ENCODE data around the gene PSD2. TPM values are rescaled to one million over a fixed set of nuclear protein-coding genes. Genes with fewer than 3 reads are reported as not detected.

The PSD2 gene
- total RNA-seq, 1 donor from 2014 or later, result 0.25 TPM

DNA sequence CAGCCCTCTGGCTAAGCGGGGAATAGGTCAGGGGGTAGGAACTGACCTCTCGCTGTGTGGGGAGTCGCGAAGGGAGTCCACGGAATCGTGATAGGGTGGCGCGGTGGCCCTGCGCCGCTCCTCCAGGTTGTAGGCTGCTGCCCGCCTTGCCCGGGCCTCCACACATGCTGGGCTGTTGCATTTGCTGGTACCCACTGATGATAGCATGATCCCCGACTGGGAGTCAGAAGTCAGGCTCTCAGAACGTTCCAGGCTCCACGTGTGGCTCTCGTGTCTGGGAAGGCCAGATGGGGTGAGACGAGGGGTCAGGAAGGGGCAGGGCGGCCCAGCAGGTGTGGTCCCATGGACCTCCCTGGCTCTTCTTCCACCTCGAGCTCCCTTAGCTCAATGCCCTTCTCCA is 56.0 kb downstream of the PSD2 start:
- no peaks in the 10 kb centered on the region for H3K9me3 ChIP-seq (ENCODE audit: insufficient read depth, low read depth, low read length)
- no peak overlapping the region for H3K27ac Mint-ChIP-seq (ENCODE audit: unreplicated experiment)
- H3K4me1 Mint-ChIP-seq (ENCODE audit: low read depth, unreplicated experiment), result no peaks in the 10 kb centered on the region
- no peak for DNase-seq (ENCODE audit: low read depth)
- H3K27me3 Mint-ChIP-seq (ENCODE audit: low read depth, unreplicated experiment), result peaks cover 55% of the 10 kb centered on the region
- no peak overlapping the region for H2AFZ ChIP-seq (ENCODE audit: low read depth, low read length)
- no peak for FAIRE-seq
- no peaks in the 10 kb centered on the region for H3K79me2 ChIP-seq (ENCODE audit: insufficient read depth, low read length)
- no peak overlapping the region for H3K27ac ChIP-seq (ENCODE audit: low read depth, low read length)
- peaks cover 3% of the 10 kb centered on the region for H3K36me3 Mint-ChIP-seq (ENCODE audit: low read depth, unreplicated experiment)
- no peaks in the 10 kb centered on the region for H4K20me1 ChIP-seq (ENCODE audit: insufficient read depth, low read length)
- H3K9me3 Mint-ChIP-seq (ENCODE audit: unreplicated experiment), result no peaks in the 10 kb centered on the region
- TF ChIP-seq CTCF (IDR thresholded peaks at IDR 0.05; ENCODE audit: insufficient read depth, low read depth, low read length), result no peak
- no peak for TF ChIP-seq EZH2 (IDR thresholded peaks at IDR 0.05; ENCODE audit: insufficient read depth, low read length)
- H3K4me3 Mint-ChIP-seq (ENCODE audit: unreplicated experiment), result no peak overlapping the region
- no peak overlapping the region for H3K9ac ChIP-seq (ENCODE audit: low read length)
- no peak overlapping the region for H3K4me3 ChIP-seq (ENCODE audit: insufficient read depth, low read depth, low read length)
- H3K36me3 ChIP-seq (ENCODE audit: insufficient read depth, low read length), result no peaks in the 10 kb centered on the region
- peaks cover 4% of the 10 kb centered on the region for H3K27me3 ChIP-seq (ENCODE audit: insufficient read depth, low read length)
- H3K4me2 ChIP-seq (ENCODE audit: low read length), result no peak overlapping the region
- no peaks in the 10 kb centered on the region for H3K4me1 ChIP-seq (ENCODE audit: insufficient read depth, low read length)

GRCh38 chr5:139852696-139853095 is 57.1 kb downstream of the PSD2 start:
- H3K36me3 Mint-ChIP-seq (ENCODE audit: low read depth, unreplicated experiment), result peaks cover 3% of the 10 kb centered on the region
- H3K27me3 ChIP-seq (ENCODE audit: insufficient read depth, low read length), result peaks cover 2% of the 10 kb centered on the region
- no peak overlapping the region for H3K4me3 ChIP-seq (ENCODE audit: insufficient read depth, low read depth, low read length)
- no peak overlapping the region for H2AFZ ChIP-seq (ENCODE audit: low read depth, low read length)
- H3K27me3 Mint-ChIP-seq (ENCODE audit: low read depth, unreplicated experiment), result peaks cover 47% of the 10 kb centered on the region
- no peak overlapping the region for H3K27ac ChIP-seq (ENCODE audit: low read depth, low read length)
- no peak for FAIRE-seq
- H3K9me3 Mint-ChIP-seq (ENCODE audit: unreplicated experiment), result no peaks in the 10 kb centered on the region
- H3K36me3 ChIP-seq (ENCODE audit: insufficient read depth, low read length), result no peaks in the 10 kb centered on the region
- H3K4me2 ChIP-seq (ENCODE audit: low read length), result no peak overlapping the region
- no peak overlapping the region for H3K4me3 Mint-ChIP-seq (ENCODE audit: unreplicated experiment)
- H3K27ac Mint-ChIP-seq (ENCODE audit: unreplicated experiment), result no peak overlapping the region
- H3K4me1 Mint-ChIP-seq (ENCODE audit: low read depth, unreplicated experiment), result no peaks in the 10 kb centered on the region
- H4K20me1 ChIP-seq (ENCODE audit: insufficient read depth, low read length), result no peaks in the 10 kb centered on the region
- no peaks in the 10 kb centered on the region for H3K79me2 ChIP-seq (ENCODE audit: insufficient read depth, low read length)
- H3K4me1 ChIP-seq (ENCODE audit: insufficient read depth, low read length), result no peaks in the 10 kb centered on the region
- DNase-seq (ENCODE audit: low read depth), result no peak
- no peaks in the 10 kb centered on the region for H3K9me3 ChIP-seq (ENCODE audit: insufficient read depth, low read depth, low read length)
- no peak for TF ChIP-seq CTCF (IDR thresholded peaks at IDR 0.05; ENCODE audit: insufficient read depth, low read depth, low read length)
- H3K9ac ChIP-seq (ENCODE audit: low read length), result no peak overlapping the region

DNA sequence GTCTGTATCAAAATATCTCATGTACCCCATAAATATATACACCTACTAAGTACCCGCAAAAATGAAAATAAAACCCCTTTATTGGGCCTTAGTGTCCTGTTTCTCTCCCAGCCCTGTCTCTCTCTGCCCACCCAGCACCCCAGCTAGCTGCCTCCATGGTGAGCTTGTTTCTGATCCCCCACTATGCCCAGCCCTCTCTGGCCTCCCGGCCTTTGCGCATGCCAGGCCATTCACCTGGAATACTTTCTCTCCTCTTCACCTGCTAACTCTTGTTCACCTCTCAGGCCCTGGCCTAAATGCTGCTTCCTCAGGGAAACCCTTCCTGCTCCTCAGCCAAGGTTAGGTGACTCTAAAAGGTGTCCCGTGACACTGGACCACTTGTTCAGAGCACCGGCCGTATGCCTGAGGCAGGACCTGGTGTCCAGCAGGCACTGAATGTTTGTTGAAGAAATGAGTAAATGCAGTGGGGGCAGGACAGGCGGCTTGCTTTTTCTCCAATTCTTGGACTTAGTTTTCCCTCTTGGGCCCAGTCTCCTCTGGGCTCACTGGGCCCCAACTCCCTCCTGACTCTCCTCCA is 58.5 kb downstream of the PSD2 start:
- Histone ChIP-seq H3K27ac (ENCODE audit: low read depth, low read length) (no peak overlapping the region), H4K20me1 (ENCODE audit: insufficient read depth, low read length) (no peaks in the 10 kb centered on the region), H3K79me2 (ENCODE audit: insufficient read depth, low read length) (no peaks in the 10 kb centered on the region), H3K4me3 (ENCODE audit: insufficient read depth, low read depth, low read length) (no peak overlapping the region), H3K27me3 (ENCODE audit: insufficient read depth, low read length) (peaks cover 9% of the 10 kb centered on the region), H2AFZ (ENCODE audit: low read depth, low read length) (no peak overlapping the region), H3K4me1 (ENCODE audit: insufficient read depth, low read length) (no peaks in the 10 kb centered on the region), H3K9ac (ENCODE audit: low read length) (no peak overlapping the region), H3K36me3 (ENCODE audit: insufficient read depth, low read length) (no peaks in the 10 kb centered on the region), H3K4me2 (ENCODE audit: low read length) (no peak overlapping the region), H3K9me3 (ENCODE audit: insufficient read depth, low read depth, low read length) (no peaks in the 10 kb centered on the region)
- FAIRE-seq (no peak), DNase-seq (ENCODE audit: low read depth) (no peak)
- TF ChIP-seq CTCF (IDR thresholded peaks at IDR 0.05; ENCODE audit: insufficient read depth, low read depth, low read length) (no peak), EZH2 (IDR thresholded peaks at IDR 0.05; ENCODE audit: insufficient read depth, low read length) (no peak)
- Mint-ChIP-seq H3K9me3 (ENCODE audit: unreplicated experiment) (no peaks in the 10 kb centered on the region), H3K36me3 (ENCODE audit: low read depth, unreplicated experiment) (peaks cover 3% of the 10 kb centered on the region), H3K4me1 (ENCODE audit: low read depth, unreplicated experiment) (no peaks in the 10 kb centered on the region), H3K27me3 (ENCODE audit: low read depth, unreplicated experiment) (peaks cover 43% of the 10 kb centered on the region), H3K27ac (ENCODE audit: unreplicated experiment) (no peak overlapping the region), H3K4me3 (ENCODE audit: unreplicated experiment) (no peak overlapping the region)

Data from astrocyte (in vitro differentiated cells and primary cell).